Activated naive CD4-positive, alpha-beta T cell treated with anti-CD3 and anti-CD28 coated beads, Interleukin-2, amount 50 U/mL, for 24 hours (primary cell): ENCODE data around the gene EXOC3L1.
A peak's percentile ranks its signal among the peaks of the same experiment; 100 is the strongest.

Experiments used
- H3K27ac Mint-ChIP-seq: one replicate; pipeline ENCODE4 v1.8.0; 2021; ENCODE audit warnings: mild to moderate bottlenecking, mixed read lengths
- H3K27me3 Mint-ChIP-seq: one replicate; pipeline ENCODE4 v1.8.0; 2021; ENCODE audit warnings: mixed read lengths
- H3K36me3 Mint-ChIP-seq: one replicate; pipeline ENCODE4 v1.8.0; 2021; ENCODE audit warnings: mixed read lengths
- H3K4me1 Mint-ChIP-seq: one replicate; pipeline ENCODE4 v1.8.0; 2021; ENCODE audit warnings: mixed read lengths
- H3K4me3 Mint-ChIP-seq: one replicate; pipeline ENCODE4 v1.8.0; 2021; ENCODE audit warnings: mild to moderate bottlenecking, mixed read lengths
- H3K9me3 Mint-ChIP-seq: one replicate; pipeline ENCODE4 v1.8.0; 2021; ENCODE audit warnings: mixed read lengths

EXOC3L1 gene

DNA sequence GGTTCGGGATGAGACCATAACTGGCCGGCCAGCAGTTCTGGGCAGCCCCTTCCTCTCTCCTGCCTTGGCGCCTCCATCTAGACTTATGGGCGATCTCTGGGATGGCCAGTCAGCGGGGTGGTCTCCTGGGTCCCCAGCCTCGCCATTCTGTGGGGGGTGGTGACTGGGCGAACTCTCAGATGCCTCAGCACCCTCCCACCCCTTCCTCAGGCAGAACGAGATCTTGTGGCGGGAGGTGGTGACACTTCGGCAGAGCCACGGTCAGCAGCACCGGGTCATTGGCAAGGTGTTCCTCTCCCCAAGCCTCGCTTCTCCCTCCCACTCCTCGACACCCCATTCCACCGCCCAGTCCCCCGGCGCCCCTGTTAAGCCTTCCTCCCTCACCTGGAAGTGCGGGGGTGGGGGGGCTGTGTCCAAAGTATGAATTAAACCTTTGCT is 23.8 kb downstream of the EXOC3L1 start:
- no peaks in the 10 kb centered on the region for H3K9me3 Mint-ChIP-seq
- H3K4me1 Mint-ChIP-seq: peaks cover 25% of the 10 kb centered on the region
- peaks cover 35% of the 10 kb centered on the region for H3K27me3 Mint-ChIP-seq
- H3K4me3 Mint-ChIP-seq: no peak overlapping the region
- H3K27ac Mint-ChIP-seq: no peak overlapping the region
- no peaks in the 10 kb centered on the region for H3K36me3 Mint-ChIP-seq

GRCh38 chr16:67165121-67166078 is 24.5 kb downstream of the EXOC3L1 start:
- no peak overlapping the region for H3K27ac Mint-ChIP-seq
- H3K27me3 Mint-ChIP-seq: peaks cover 33% of the 10 kb centered on the region
- peaks cover 31% of the 10 kb centered on the region for H3K4me1 Mint-ChIP-seq
- no peaks in the 10 kb centered on the region for H3K9me3 Mint-ChIP-seq
- H3K36me3 Mint-ChIP-seq: peaks cover 2% of the 10 kb centered on the region
- H3K4me3 Mint-ChIP-seq: peak overlapping the region; percentile 49

DNA sequence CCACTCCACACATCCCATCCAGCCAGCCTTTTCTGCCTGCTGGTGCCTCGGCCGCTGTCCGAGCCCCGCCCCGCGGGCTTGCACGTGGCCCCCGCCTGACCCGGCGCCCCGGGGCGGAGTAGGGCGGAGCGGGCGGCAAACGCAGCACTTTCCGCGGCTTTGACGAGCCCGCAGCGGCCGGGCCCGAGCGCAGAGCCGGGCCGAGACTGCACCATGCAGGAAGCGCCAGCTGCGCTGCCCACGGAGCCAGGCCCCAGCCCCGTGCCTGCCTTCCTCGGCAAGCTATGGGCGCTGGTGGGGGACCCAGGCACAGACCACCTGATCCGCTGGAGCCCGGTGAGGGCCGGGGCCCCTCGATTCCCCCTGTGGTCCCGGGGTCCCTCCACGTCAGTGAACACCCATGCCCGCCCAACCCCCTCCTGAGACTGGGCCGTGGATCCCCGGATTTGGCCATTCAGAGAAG is 25.3 kb downstream of the EXOC3L1 start, which contains the start of gene HSF4:
Gene HSF4, plus strand, starts transcription at position 147 of the 463 bp plus-strand sequence. Its CDS starts 67 bp downstream, at position 214.
- Mint-ChIP-seq H3K4me1 (peaks cover 25% of the 10 kb centered on the region), H3K27ac (no peak within 1 kb of the TSS), H3K27me3 (peaks cover 28% of the 10 kb centered on the region), H3K4me3 (peak within 1 kb of the TSS; percentile 52), H3K36me3 (peaks cover 2% of the 10 kb centered on the region), H3K9me3 (no peaks in the 10 kb centered on the region)

DNA sequence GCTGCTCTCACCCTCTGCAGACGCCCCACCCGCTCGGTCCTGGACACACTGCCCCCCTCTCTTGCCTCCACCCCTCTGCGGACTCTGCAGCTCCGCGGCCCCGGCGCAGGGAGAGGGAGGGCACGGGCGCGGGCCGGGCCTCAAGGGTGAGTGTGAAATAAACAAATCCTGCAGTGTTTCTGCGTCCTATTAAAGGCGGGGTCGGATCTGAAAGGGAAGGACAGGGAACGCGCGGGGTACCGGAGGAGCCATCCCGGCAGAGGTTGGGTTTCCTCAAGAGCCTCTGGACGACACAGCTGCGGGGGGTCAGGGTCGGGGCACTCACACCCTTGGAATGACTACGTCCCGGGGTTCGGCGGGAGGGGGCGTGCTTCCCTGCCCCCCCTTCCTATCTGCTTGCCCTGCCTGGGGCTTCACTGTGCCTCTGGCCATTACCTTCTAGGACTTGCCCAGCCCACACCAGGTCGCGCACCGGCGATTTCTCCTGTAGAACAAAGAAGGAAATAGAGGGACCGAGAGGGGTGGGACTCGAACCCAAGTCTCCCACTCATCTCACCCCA is 25.9 kb downstream of the EXOC3L1 start:
- Mint-ChIP-seq H3K4me3 (peak overlapping the region; percentile 52), H3K27ac (no peak overlapping the region), H3K4me1 (peaks cover 25% of the 10 kb centered on the region), H3K36me3 (peaks cover 2% of the 10 kb centered on the region), H3K9me3 (no peaks in the 10 kb centered on the region), H3K27me3 (peaks cover 26% of the 10 kb centered on the region)

DNA sequence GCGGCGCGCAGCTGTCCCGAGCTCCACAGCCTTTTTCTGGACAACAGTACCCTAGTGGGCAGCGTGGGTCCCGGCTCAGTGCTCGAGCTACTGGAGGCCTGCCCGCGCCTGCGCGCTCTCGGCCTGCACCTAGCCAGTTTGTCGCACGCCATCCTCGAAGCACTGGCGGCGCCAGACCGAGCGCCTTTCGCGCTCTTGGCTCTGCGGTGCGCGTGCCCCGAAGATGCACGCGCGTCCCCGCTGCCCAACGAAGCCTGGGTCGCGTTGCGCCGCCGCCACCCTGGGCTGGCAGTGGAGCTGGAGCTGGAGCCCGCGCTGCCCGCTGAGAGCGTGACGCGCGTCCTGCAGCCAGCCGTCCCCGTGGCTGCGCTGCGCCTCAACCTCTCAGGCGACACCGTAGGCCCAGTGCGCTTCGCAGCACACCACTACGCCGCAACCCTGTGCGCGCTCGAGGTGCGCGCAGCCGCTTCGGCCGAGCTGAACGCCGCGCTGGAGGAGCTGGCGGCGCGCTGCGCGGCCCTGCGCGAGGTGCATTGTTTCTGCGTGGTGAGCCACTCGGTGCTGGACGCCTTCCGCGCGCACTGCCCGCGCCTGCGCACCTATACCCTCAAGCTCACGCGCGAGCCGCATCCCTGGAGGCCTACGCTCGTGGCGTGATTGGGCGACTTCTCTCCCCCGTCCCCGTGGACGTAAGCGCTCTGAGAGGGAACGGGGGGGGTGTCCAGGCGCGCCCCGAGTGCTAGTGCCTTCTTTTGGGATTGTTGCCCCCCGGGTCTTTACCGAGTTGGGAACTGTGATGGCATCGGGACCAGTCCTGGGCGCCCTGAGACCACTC is 26.6 kb downstream of the EXOC3L1 start:
- peak overlapping the region; percentile 52 for H3K4me3 Mint-ChIP-seq
- H3K9me3 Mint-ChIP-seq: no peaks in the 10 kb centered on the region
- peaks cover 24% of the 10 kb centered on the region for H3K27me3 Mint-ChIP-seq
- H3K4me1 Mint-ChIP-seq: peaks cover 30% of the 10 kb centered on the region
- peaks cover 2% of the 10 kb centered on the region for H3K36me3 Mint-ChIP-seq
- H3K27ac Mint-ChIP-seq: no peak overlapping the region

- no peaks in the 10 kb centered on the region for H3K9me3 Mint-ChIP-seq
- peaks cover 34% of the 10 kb centered on the region for H3K4me1 Mint-ChIP-seq
- no peak overlapping the region for H3K27ac Mint-ChIP-seq
- H3K27me3 Mint-ChIP-seq: peaks cover 19% of the 10 kb centered on the region
- H3K4me3 Mint-ChIP-seq: peak overlapping the region; percentile 36
- H3K36me3 Mint-ChIP-seq: peaks cover 2% of the 10 kb centered on the region
Measured at GRCh38 chr16:67162506-67163163, 27.3 kb downstream of the EXOC3L1 start.

- Mint-ChIP-seq H3K4me1 (peaks cover 44% of the 10 kb centered on the region), H3K9me3 (no peaks in the 10 kb centered on the region), H3K36me3 (peaks cover 2% of the 10 kb centered on the region), H3K27ac (no peak overlapping the region), H3K27me3 (peaks cover 18% of the 10 kb centered on the region), H3K4me3 (no peak overlapping the region)
Measured at GRCh38 chr16:67161595-67162058, 28.3 kb downstream of the EXOC3L1 start.

- Mint-ChIP-seq H3K4me1 (peaks cover 54% of the 10 kb centered on the region), H3K27ac (peak overlapping the region; percentile 70), H3K27me3 (peaks cover 9% of the 10 kb centered on the region), H3K4me3 (peak overlapping the region; percentile 90), H3K36me3 (peaks cover 2% of the 10 kb centered on the region), H3K9me3 (no peaks in the 10 kb centered on the region)
Measured at GRCh38 chr16:67158637-67159600, 31.0 kb downstream of the EXOC3L1 start.

- Mint-ChIP-seq H3K27me3 (peaks cover 9% of the 10 kb centered on the region), H3K27ac (peak overlapping the region; percentile 70), H3K4me1 (peaks cover 54% of the 10 kb centered on the region), H3K4me3 (peak overlapping the region; percentile 90), H3K36me3 (peaks cover 2% of the 10 kb centered on the region), H3K9me3 (no peaks in the 10 kb centered on the region)
Measured at GRCh38 chr16:67157892-67158635, 31.9 kb downstream of the EXOC3L1 start.

- Mint-ChIP-seq H3K4me3 (peak overlapping the region; percentile 32), H3K27ac (no peak overlapping the region), H3K9me3 (no peaks in the 10 kb centered on the region), H3K36me3 (peaks cover 2% of the 10 kb centered on the region), H3K4me1 (peaks cover 49% of the 10 kb centered on the region), H3K27me3 (peaks cover 6% of the 10 kb centered on the region)
Measured at GRCh38 chr16:67157106-67157748, 32.7 kb downstream of the EXOC3L1 start.

DNA sequence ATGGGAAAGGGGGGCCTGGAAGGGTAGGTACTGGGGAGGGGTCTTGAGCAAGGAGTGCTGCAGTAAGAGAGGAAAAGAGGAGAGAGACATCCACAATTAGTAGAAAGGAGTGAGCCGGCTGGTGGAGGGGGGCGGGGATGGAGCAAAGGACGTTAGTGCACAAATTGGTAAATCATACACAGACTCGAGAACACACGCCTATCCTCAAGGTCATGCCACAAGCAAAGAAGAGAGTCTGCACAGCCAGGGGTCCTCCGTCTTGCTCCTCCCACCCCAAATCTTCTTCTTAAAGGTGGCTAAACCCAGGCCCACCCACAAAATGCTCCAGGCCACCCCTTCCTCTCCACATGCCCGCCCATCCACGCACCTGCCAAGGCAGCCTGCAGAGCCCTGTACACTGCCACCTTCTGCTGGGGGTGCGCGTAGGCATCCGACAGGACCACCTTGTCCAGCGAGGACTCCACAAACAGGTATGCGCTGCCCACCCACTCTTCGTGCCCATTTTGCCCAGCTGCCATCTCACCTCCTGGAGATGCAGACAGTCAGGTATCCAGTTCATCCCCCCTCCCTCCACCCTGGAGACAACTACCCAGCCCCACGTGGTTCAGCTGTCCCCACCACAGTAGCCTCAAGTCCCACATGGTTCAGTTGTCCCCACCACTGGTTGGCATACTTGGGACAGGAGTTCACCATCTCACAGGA is 33.6 kb downstream of the EXOC3L1 start:
- H3K36me3 Mint-ChIP-seq: peaks cover 2% of the 10 kb centered on the region
- peaks cover 46% of the 10 kb centered on the region for H3K4me1 Mint-ChIP-seq
- H3K9me3 Mint-ChIP-seq: no peaks in the 10 kb centered on the region
- no peak overlapping the region for H3K4me3 Mint-ChIP-seq
- peaks cover 2% of the 10 kb centered on the region for H3K27me3 Mint-ChIP-seq
- H3K27ac Mint-ChIP-seq: no peak overlapping the region

- Mint-ChIP-seq H3K27me3 (no peaks in the 10 kb centered on the region), H3K4me3 (peak overlapping the region; percentile 78), H3K27ac (peak overlapping the region; percentile 70), H3K36me3 (no peaks in the 10 kb centered on the region), H3K4me1 (peaks cover 43% of the 10 kb centered on the region), H3K9me3 (no peaks in the 10 kb centered on the region)
Measured at GRCh38 chr16:67155295-67156142, 34.4 kb downstream of the EXOC3L1 start.
